Muscle layer of duodenum (tissue), 2 donors: ENCODE data around the gene KCTD14.
"Not testable (repeated sequence)": the region's sequence is repeated elsewhere in the genome, so short reads cannot be mapped to it uniquely, and the experiment has no call there.

Experiments
- H3K27ac ChIP-seq: one replicate; pipeline ENCODE4 v1.7.0; 2013; ENCODE audit warnings: mild to moderate bottlenecking, low read length
- H3K27me3 ChIP-seq: one replicate; pipeline ENCODE4 v1.7.0; 2013; ENCODE audit warnings: low read depth, mild to moderate bottlenecking, control low read depth, low read length
- H3K36me3 ChIP-seq, 2 donors: one replicate each; pipeline ENCODE4 v1.7.0; 2013; ENCODE audit warnings: low read length in 2 of 2, control low read depth in 1 of 2, mild to moderate bottlenecking in 1 of 2; ENCODE audit not compliant: insufficient read depth in 2 of 2, control insufficient read depth in 1 of 2
- H3K4me1 ChIP-seq, 2 donors: one replicate each; pipeline ENCODE4 v1.7.0; 2013; ENCODE audit warnings: low read length in 2 of 2, mild to moderate bottlenecking in 2 of 2, control low read depth in 1 of 2, moderate library complexity in 1 of 2; ENCODE audit not compliant: insufficient read depth in 2 of 2, control insufficient read depth in 1 of 2
- H3K4me3 ChIP-seq, 2 donors: one replicate each; pipeline ENCODE4 v1.7.0; 2013; ENCODE audit warnings: low read length in 2 of 2, low read depth in 1 of 2, mild to moderate bottlenecking in 1 of 2
- H3K9me3 ChIP-seq, 2 donors: one replicate each; pipeline ENCODE4 v1.7.0; 2013; ENCODE audit warnings: low read length in 2 of 2, control low read depth in 1 of 2, mild to moderate bottlenecking in 1 of 2; ENCODE audit not compliant: control insufficient read depth in 1 of 2
- donor health status: healthy.

KCTD14 gene

DNA sequence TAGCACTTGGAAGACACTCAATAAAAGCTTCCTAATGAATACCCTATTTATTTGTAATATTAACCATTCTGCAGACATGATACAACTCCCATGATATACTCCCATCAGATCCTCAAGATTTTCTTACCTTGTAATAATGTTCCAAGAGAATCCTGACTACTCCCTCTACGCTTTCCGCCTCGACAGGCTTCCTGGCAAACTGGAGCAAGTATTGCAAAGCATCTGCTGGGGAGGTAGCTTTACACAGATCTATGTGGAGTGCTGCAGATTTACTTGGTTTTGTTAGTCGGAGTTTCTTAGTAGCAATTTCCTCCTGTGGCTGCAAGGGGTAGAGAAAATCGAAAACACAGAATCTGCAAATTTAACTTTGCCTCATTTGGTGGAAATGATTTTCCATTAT, 32.1 kb downstream of the KCTD14 start:
- no peak overlapping the region for H3K4me3 ChIP-seq
- H3K9me3 ChIP-seq = peaks cover 0 to 2% of the 10 kb centered on the region in 2 donors
- no peaks in the 10 kb centered on the region for H3K27me3 ChIP-seq
- peaks cover 4 to 13% of the 10 kb centered on the region in 2 donors for H3K36me3 ChIP-seq
- peaks cover 3 to 15% of the 10 kb centered on the region in 2 donors for H3K4me1 ChIP-seq
- H3K27ac ChIP-seq = no peak overlapping the region

DNA sequence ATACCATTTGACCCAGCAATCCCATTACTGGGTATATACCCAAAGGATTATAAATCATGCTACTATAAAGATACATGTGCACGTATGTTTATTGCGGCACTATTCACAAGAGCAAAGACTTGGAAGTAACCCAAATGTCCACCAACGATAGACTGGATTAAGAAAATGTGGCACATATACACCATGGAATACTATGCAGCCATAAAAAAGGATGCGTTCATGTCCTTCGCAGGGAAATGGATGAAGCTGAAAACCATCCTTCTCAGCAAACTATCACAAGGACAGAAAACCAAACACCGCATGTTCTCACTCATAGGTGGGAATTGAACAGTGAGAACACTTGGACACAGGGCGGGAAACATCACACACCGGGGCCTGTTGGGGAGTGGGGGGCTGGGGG, 36.6 kb downstream of the KCTD14 start:
- not testable (repeated sequence) for H3K27me3 ChIP-seq, H3K4me1 ChIP-seq, H3K27ac ChIP-seq, H3K9me3 ChIP-seq, H3K4me3 ChIP-seq
- H3K36me3 ChIP-seq = peaks cover 11 to 18% of the 10 kb centered on the region in 2 donors

DNA sequence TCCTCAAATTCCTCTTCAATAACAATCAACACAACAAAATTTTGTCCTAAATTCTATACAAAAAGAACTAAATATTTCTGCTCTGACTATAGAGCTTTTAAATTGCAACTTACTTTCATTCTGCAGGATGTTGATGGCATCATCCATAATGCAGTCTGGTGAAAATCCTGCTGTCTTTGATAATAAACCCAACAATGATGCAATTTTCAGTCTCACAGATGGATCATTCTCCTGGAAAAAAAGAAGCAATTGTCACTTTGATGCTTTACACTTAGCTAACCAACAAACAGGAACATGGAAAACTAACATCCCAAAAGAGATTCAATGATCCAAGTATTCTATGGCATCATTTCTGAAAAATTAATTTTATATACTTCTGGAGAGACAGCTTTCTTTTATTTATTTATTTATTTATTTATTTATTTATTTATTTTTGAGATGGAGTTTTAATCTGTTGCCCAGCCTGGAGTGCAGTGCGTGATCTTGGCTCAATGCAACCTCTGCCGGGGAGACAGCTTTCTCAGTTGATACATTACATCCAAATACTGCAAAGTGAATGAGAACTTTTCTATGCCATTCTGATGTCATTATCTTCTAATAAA, 41.6 kb downstream of the KCTD14 start:
- no peak overlapping the region for H3K27ac ChIP-seq
- H3K27me3 ChIP-seq = no peaks in the 10 kb centered on the region
- peaks cover 0 to 1% of the 10 kb centered on the region in 2 donors for H3K9me3 ChIP-seq
- no peak overlapping the region for H3K4me3 ChIP-seq
- H3K4me1 ChIP-seq = no peaks in the 10 kb centered on the region
- peaks cover 21 to 23% of the 10 kb centered on the region in 2 donors for H3K36me3 ChIP-seq

DNA sequence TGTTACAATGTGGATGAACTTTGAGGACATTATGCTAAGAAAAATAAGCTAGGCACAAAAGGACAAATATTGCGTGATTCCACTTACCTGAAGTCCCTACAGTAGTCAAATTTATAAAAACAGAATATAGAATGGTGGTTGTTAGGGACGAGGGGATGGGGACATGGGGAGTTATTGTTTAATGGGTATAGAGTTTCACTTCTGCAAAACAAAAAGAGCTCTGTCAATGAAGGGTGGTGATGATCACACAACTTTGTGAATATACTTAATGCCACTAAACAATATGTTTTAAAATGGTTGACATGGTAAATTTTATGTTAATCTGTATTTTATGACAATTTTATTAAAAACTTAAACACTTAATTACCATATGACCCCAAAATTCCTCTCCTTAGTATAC, 54.7 kb downstream of the KCTD14 start:
- H3K36me3 ChIP-seq = peaks cover 4 to 12% of the 10 kb centered on the region in 2 donors
- H3K27me3 ChIP-seq = no peaks in the 10 kb centered on the region
- no peaks in the 10 kb centered on the region for H3K4me1 ChIP-seq

DNA sequence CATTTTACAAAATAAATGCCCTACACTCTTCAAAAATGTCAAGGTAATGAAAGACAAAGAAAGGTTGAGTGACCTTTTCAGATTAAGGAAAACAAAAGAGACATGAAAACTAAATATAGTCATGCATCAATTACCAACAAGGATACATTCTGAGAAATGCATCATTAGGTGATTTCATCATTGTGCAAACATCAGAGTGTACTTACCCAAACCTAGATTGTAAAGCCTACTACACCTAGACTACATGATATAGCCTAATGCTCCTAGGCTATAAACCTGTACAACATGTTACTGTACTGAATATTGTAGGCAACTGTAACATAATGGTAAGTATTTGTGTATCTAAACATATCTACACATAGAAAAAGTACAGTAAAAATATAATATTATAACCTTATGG, 55.3 kb downstream of the KCTD14 start:
- Histone ChIP-seq H3K36me3 (peaks cover 4 to 12% of the 10 kb centered on the region in 2 donors), H3K27me3 (no peaks in the 10 kb centered on the region), H3K4me1 (no peaks in the 10 kb centered on the region), H3K4me3 (no peak overlapping the region), H3K9me3 (no peaks in the 10 kb centered on the region), H3K27ac (no peak overlapping the region)

More for the DNA sequence above, 54.7 kb downstream of the KCTD14 start:
- Histone ChIP-seq H3K4me3 (no peak overlapping the region), H3K27ac (no peak overlapping the region), H3K9me3 (no peaks in the 10 kb centered on the region)

DNA sequence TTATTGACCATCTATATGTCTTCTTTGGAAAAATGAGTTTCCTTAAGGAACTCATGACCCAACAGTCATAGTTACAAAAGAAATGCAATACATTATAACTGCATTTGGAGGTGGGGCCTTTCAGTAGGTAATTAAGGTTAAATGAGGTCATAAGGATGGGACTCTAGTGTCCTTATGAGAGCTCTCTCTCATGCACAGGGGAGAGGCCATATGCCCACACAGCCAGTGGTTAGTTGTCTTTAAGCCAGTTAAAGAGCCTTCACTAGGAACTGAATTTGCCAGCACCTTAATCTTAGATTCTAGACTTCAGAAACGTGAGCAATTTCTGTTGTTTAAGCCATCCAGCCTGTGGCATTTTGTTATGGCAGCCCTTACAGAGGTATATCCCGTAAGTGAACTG, 56.0 kb downstream of the KCTD14 start:
- Histone ChIP-seq H3K36me3 (peaks cover 4 to 12% of the 10 kb centered on the region in 2 donors), H3K9me3 (no peaks in the 10 kb centered on the region), H3K27ac (no peak overlapping the region), H3K27me3 (no peaks in the 10 kb centered on the region), H3K4me1 (no peaks in the 10 kb centered on the region), H3K4me3 (no peak overlapping the region)

DNA sequence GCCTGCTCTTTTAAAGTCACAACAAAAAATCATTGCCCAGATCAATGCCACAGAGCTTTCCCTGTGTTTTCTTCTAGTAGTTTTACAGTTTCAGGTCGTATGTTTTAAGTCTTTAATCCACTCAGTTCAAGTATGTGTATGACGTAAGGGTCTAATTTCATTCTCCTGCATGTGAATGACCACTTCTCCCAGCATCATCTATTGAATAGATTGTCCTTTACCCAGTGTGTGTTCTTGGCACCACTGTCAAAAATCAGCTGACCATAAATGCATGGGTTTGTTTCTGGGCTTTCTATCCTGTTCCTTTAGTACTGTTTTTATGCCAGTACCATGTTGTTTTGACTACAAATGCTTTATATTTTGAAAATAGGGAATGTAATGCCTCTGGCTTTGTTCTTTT, 56.7 kb downstream of the KCTD14 start:
- Histone ChIP-seq H3K27me3 (no peaks in the 10 kb centered on the region), H3K4me3 (no peak overlapping the region)

More for the DNA sequence above, 56.7 kb downstream of the KCTD14 start:
- Histone ChIP-seq H3K27ac (no peak overlapping the region), H3K4me1 (no peaks in the 10 kb centered on the region), H3K9me3 (no peaks in the 10 kb centered on the region), H3K36me3 (peaks cover 4 to 12% of the 10 kb centered on the region in 2 donors)
